GM19238 (cell line): ENCODE results near the gene SLC38A4.
"Not testable (repeated sequence)": the region's sequence is repeated elsewhere in the genome, so short reads cannot be mapped to it uniquely, and the experiment has no call there.

Source experiments
- DNase-seq: peaks from one replicate; pipeline ENCODE4 v3.0.0; 2011; ENCODE audit warnings: low spot score; ENCODE audit not compliant: insufficient read length

The SLC38A4 gene, protein sequence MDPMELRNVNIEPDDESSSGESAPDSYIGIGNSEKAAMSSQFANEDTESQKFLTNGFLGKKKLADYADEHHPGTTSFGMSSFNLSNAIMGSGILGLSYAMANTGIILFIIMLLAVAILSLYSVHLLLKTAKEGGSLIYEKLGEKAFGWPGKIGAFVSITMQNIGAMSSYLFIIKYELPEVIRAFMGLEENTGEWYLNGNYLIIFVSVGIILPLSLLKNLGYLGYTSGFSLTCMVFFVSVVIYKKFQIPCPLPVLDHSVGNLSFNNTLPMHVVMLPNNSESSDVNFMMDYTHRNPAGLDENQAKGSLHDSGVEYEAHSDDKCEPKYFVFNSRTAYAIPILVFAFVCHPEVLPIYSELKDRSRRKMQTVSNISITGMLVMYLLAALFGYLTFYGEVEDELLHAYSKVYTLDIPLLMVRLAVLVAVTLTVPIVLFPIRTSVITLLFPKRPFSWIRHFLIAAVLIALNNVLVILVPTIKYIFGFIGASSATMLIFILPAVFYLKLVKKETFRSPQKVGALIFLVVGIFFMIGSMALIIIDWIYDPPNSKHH

GRCh38 chr12:46825591-46826414 is at the start of gene SLC38A4:
SLC38A4 (minus strand) TSS chr12:46825997; CDS start chr12:46793071, 32,926 bp downstream.
- no peak for DNase-seq

DNA sequence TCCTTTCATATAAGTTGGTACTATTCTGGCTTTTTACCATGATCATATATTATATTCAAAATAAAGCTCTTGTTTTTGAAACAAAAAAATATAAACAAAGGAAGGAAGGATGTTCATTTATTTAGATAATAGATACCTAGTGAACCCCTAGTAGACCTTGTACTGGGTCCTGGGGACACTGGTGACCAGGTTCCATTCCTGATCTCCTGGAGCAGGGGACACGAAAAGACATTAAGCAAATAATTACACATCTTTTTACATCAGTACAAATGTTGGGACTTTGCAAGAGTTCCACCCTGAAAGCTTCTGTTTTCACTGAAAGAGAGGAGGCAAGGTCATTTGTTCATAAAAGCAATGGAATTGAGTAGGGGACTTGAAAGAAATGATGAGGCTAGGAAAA is 49.3 kb upstream of the SLC38A4 start:
- no peak for DNase-seq

GRCh38 chr12:46874642-46875041 is 48.8 kb upstream of the SLC38A4 start:
- DNase-seq = no peak

GRCh38 chr12:46872135-46872534 is 46.3 kb upstream of the SLC38A4 start:
- DNase-seq = no peak

DNA sequence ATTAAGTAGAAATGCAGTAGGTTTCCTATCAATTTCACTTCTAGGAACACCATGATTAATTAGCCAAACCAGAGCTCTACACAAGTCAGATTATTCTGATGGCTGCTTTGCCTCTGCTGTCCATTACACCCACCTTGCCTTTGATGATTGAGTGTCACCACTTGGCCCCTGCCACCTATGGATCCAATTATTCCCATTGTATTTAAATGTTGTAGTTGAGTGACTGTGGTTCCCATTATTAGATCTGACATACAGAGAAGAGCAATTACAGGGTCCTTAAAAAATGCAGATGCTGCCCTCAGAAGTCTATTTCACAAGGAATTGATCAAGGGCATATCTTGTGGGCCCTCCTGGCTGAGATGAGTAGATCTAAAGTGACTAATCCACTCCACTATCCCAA is 39.5 kb upstream of the SLC38A4 start:
- no peak for DNase-seq

DNA sequence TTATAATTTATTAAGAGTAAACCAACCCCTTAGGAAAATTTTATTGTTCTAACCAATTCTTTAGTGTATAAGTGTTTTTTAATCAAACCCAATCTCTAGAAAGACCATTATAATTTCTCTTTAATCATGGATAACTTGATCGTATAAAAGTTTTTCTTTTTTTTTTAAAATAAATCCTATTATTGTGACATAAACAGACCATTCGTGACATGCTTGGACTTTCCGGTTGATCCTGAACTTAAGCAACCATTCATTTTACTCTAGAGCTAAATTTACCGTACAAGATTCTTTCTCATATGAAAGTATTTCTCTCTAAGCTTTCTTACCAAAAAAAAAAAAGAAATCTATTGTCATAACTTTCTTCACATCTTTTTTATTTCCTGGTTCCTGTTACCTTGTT is 32.6 kb upstream of the SLC38A4 start:
- no peak for DNase-seq

- DNase-seq = no peak
These were observed 31.7 kb upstream of the SLC38A4 start for GRCh38 chr12:46857486-46857885.

DNA sequence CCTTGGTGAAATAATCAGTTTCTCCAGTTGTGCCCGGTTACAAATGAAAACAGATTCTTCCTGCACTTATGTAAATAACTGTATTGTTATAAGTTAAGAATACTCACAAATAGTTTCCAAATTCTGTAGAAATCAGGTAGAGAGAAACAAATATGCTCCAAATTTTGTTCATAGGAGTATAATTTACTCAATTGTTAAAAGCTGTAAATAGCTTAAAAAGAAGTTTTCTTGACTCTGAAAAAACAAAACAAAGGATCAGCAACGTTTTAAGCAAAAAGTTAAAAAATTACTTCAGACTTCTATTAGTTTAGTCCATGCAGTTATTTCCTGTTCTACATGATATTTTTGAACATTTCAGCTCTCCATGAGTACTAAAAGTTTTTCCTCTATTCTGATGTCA is 30.0 kb upstream of the SLC38A4 start:
- DNase-seq = no peak

GRCh38 chr12:46854188-46854587 is 28.4 kb upstream of the SLC38A4 start:
- DNase-seq = not testable (repeated sequence)

DNA sequence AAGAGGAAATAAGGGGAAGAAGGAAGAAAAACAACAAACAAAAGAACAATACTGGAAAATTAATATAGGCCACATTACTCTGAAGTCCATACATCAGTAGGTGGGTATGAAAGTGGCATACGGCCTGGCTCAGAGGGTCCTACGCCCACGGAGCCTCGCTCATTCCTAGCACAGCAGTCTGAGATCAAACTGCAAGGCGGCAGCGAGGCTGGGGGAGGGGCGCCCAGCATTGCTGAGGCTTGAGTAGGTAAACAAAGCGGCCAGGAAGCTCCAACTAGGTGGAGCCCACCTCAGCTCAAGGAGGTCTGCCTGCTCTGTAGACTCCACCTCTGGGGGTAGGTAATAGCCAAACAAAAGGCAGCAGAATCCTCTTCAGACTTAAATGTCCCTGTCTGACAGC is 23.0 kb upstream of the SLC38A4 start:
- DNase-seq = not testable (repeated sequence)

- DNase-seq = no peak
These were observed 21.2 kb upstream of the SLC38A4 start for GRCh38 chr12:46847001-46847400.

GRCh38 chr12:46843811-46844210 is 18.0 kb upstream of the SLC38A4 start:
- no peak for DNase-seq

- no peak for DNase-seq
These were observed 16.1 kb upstream of the SLC38A4 start for GRCh38 chr12:46841891-46842290.

GRCh38 chr12:46839964-46840363 is 14.2 kb upstream of the SLC38A4 start:
- no peak for DNase-seq

DNA sequence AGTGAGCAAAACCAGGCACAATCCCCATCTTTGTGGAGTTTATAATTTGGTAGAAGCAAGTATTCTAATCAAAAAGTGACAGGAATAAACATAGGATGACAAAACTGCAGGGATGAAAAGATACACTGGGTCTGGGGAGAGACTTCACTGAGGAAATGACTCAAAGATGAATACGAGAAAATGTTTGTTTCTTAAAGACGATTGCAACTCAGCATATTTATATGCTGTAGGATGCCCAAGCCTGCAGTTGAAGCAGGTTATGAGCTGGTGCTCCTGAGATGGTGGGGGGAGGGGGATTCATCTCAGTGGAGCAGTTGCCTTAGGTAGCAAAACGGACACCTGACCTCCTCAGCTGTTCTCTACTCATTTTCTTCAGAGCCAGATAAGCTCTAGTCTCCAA is 13.4 kb upstream of the SLC38A4 start:
- DNase-seq = no peak

- DNase-seq = no peak
These were observed 10.0 kb upstream of the SLC38A4 start for GRCh38 chr12:46835785-46836184.

DNA sequence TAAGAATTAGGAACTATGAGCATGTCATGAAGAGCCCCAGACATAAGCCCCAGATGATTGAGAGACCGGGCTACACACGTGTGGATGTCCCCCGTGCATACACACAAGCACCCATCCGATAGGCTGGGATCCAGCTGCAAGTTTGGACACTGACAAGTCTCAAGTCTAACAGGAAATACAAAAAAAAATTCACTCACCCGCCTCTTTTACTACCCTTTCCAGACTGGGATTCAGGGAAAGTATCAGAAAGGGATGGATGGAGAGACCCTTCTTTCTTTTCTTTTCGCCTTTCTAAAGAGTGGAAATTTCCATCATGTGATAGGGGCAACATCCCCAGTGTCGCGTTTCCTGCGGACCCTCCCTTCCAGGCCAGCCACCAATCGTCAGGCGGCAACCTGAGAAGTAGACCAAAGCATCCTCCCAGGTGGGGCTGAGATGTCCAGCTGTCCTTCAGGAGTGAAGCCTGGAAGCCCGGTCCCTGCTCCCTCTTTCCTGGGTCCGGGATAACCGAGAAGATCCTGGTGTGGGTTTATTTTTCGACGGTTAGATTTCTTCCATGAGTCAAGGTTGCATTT is 6.4 kb upstream of the SLC38A4 start:
- no peak for DNase-seq

GRCh38 chr12:46831335-46832129 is 5.7 kb upstream of the SLC38A4 start:
- no peak for DNase-seq

DNA sequence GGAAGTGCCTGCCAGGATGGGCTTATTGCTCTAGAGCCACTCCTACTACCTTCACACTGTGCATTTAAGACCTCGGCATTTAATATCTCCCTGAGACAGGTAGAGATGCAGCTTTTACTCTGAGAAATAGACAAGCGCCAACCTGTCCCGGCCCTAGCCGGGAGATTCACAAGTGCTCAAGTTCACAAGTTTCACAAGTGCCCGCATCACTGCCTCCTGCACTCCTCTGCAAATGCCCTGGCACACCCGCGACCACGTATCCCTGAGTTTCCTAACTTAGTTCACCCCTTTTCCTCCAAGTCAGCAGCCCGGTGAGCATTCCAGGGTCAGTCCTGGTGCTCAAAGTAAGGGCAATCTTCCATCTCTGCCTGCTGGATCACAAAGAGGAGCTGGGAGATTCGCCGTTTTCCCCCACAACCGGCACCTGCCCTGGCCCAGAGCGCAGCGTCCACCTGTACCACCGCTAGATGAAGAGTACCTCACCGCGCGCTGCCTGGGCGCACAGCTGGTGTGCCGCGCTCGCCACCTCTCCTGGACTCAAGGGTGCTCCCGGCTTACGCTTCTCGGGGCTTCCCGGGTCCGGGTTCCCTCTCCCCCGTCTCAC is 5.0 kb upstream of the SLC38A4 start:
- no peak for DNase-seq

DNA sequence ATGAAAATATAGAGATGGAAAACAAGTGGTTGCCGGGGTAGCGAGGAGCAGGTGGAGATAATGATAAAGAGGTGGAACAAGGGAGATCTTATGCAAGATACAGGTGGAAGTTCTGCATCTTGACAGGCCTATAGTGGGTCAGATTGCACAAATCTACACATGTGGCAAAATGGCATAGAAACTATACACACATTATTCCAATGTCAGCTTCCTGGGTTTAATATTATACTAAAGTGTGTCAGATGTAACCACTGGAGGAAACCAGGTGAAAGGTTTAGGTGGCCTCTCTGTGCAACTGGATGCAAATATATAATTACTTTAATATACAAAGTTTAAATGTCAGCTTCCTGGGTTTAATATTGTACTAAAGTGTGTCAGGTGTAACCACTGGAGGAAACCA is 1.1 kb downstream of the SLC38A4 start:
- no peak for DNase-seq

DNA sequence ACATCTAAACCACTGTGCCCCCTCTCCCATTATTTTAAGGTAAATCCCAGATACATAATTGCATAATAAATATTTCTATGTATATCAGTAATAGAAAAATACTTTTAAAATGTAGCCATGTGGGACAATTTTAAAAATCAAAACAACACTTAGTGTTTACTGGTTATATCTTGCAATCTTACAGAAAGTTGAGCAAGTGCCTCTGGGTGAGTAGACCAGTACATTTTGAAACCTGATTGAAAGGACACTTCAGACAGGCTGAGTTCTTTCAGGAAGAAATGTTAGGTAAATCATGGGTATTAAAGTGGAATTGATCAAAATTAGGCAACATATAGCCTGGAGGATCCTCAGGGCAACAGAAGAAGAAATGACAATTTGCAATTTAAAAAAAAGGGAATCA is 7.2 kb downstream of the SLC38A4 start:
- DNase-seq = no peak
